Activated naive CD4-positive, alpha-beta T cell treated with anti-CD3 and anti-CD28 coated beads, Interleukin-2, amount 50 U/mL, for 72 hours (primary cell): ENCODE results near the gene COX19. TPM values are rescaled to one million over a fixed set of nuclear protein-coding genes. Genes with fewer than 3 reads are reported as not detected.
"Not testable (repeated sequence)": the region's sequence is repeated elsewhere in the genome, so short reads cannot be mapped to it uniquely, and the experiment has no call there.

Experiments
- ATAC-seq, 2 donors: fragments of 150-1000 bp; cut with Tn5 transposase; 2 replicates each; pipeline ENCODE4 v1.10.0; 2021; ENCODE audit warnings: mild to moderate bottlenecking in 2 of 2, moderate library complexity in 2 of 2
- DNase-seq, 2 donors: peaks; one replicate each; pipeline ENCODE4 v3.0.0; 2021 to 2022; ENCODE audit warnings: low spot score in 2 of 2
- H3K27ac Mint-ChIP-seq, 2 donors: one replicate each; pipeline ENCODE4 v1.8.0; 2022; ENCODE audit warnings: mild to moderate bottlenecking in 2 of 2, mixed read lengths in 2 of 2
- H3K36me3 Mint-ChIP-seq, 2 donors: one replicate each; pipeline ENCODE4 v1.8.0; 2022; ENCODE audit warnings: mixed read lengths in 2 of 2
- H3K9me3 Mint-ChIP-seq, 2 donors: one replicate each; pipeline ENCODE4 v1.8.0; 2022; ENCODE audit warnings: mixed read lengths in 2 of 2
- total RNA-seq, 2 donors: library from RNA; stranded (reverse); gene quantifications; one replicate each; pipeline ENCODE4 v1.2.3, GENCODE V29; 2022

Gene COX19
- total RNA-seq, 2 donors from 2014 or later, result 18.8 to 20.7 TPM

DNA sequence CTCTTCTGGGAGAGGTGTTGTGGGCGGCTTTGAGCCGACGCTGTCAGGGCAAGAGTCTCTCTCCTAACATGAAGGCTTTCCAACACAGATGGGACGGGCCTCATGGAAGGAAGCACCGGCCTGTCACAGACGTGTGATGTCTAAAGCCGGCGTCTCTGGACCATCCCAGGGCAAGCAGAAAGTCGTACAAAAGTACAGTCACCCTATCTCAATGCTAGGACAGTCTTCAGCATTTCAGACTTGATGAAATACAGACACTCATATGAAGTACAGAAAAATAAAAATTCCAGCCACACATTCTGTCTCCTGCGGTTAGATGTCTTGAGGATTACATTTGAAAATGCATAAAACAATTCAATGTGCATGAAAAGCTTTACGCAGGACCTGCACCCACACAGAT lies 38.2 kb upstream of the COX19 start:
- H3K36me3 Mint-ChIP-seq, result peaks cover 0 to 4% of the 10 kb centered on the region in 2 donors
- no peak for ATAC-seq
- peak overlapping the region in 1 of 2 donors; percentile 49 for H3K27ac Mint-ChIP-seq
- no peak for DNase-seq
- no peaks in the 10 kb centered on the region for H3K9me3 Mint-ChIP-seq

GRCh38 chr7:1012716-1013095 lies 37.4 kb upstream of the COX19 start:
- ATAC-seq (no peak), DNase-seq (no peak)
- Mint-ChIP-seq H3K36me3 (no peaks in the 10 kb centered on the region), H3K27ac (no peak overlapping the region), H3K9me3 (no peaks in the 10 kb centered on the region)

DNA sequence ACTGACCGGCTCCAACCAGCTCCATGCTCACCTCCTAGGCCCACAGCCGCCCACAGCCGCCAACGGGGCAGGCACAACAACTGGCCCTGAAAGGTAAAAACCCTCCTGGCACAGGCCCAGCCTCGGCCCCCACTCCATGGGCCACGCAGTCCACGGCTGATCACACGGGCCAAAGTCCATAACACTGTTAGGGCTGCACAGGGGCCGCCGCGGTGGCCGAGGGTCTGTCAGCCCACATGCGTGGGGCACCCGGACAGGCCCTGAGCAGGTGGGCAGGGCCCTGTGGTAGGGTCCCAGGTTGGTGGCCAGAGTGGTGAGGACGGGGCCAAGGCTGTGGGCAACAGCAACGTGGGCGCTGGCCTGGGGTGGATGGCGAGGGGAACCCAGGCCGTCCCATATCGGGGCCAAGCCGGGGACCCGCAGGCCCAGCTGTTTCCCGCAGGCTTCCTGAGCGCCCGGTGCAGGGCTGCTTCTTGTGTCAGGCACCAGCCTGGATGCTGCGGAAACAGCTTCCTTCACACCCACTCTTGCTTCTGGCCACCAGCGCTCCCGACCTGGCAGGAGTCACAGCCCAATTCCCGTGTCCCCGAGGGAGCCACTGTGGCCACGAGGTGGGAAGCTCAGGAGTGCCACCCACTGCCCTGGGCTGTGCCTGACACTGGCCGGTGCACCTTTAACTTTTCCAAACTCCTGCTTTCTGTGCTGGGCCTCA lies 36.8 kb upstream of the COX19 start:
- Mint-ChIP-seq H3K9me3 (no peaks in the 10 kb centered on the region), H3K27ac (no peak overlapping the region), H3K36me3 (no peaks in the 10 kb centered on the region)
- DNase-seq, result no peak
- ATAC-seq, result peak; percentile 13 to 17

DNA sequence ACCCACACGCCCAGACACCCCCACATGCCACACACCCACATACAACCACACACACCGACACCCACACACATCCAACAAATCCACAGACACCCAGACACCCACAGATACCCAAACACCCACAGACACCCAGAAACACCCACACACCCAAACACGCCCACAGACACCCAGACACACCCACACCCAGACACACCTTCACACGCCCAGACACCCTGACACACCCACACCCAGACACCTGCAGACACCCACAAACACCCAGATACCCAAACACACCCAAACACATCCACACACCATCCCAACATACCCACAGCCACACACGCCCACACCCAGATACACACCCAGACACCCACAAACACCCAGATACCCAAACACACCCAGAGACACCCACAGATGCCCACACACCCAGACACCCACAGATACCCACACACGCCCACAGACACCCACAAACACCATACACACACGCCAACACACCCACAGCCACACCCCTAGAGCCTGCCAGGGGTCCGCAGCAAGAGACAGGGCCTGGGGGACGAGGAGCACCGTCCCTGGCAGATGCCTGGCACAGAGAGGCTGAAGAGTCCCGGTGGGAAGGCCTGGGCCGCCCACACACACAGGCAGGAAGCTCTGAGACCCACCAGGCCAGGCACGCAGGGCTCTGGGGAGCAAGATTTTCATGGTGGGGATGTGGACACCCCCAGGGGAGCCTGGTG lies 36.1 kb upstream of the COX19 start:
- DNase-seq (no peak), ATAC-seq (peak; percentile 15 to 21)
- no peaks in the 10 kb centered on the region for H3K9me3 Mint-ChIP-seq
- no peaks in the 10 kb centered on the region for H3K36me3 Mint-ChIP-seq
- H3K27ac Mint-ChIP-seq, result peak overlapping the region in 1 of 2 donors; percentile 77

GRCh38 chr7:1010226-1010625 lies 34.9 kb upstream of the COX19 start:
- Mint-ChIP-seq H3K27ac (no peak overlapping the region), H3K36me3 (no peaks in the 10 kb centered on the region), H3K9me3 (no peaks in the 10 kb centered on the region)
- DNase-seq, result no peak
- no peak for ATAC-seq

- no peaks in the 10 kb centered on the region for H3K36me3 Mint-ChIP-seq
- ATAC-seq, result no peak
These were observed 34.4 kb upstream of the COX19 start for GRCh38 chr7:1009747-1010146.

GRCh38 chr7:1008733-1009363 lies 33.5 kb upstream of the COX19 start:
- Mint-ChIP-seq H3K27ac (no peak overlapping the region), H3K9me3 (no peaks in the 10 kb centered on the region), H3K36me3 (no peaks in the 10 kb centered on the region)
- ATAC-seq (no peak), DNase-seq (no peak)

More at GRCh38 chr7:1009747-1010146, 34.4 kb upstream of the COX19 start:
- Mint-ChIP-seq H3K9me3 (no peaks in the 10 kb centered on the region), H3K27ac (no peak overlapping the region)
- no peak for DNase-seq

- no peak for ATAC-seq
- Mint-ChIP-seq H3K36me3 (no peaks in the 10 kb centered on the region), H3K9me3 (no peaks in the 10 kb centered on the region), H3K27ac (no peak overlapping the region)
- no peak for DNase-seq
These were observed 32.6 kb upstream of the COX19 start for GRCh38 chr7:1007901-1008300.

- Mint-ChIP-seq H3K36me3 (no peaks in the 10 kb centered on the region), H3K9me3 (no peaks in the 10 kb centered on the region), H3K27ac (no peak overlapping the region)
- ATAC-seq, result no peak
- no peak for DNase-seq
These were observed 30.0 kb upstream of the COX19 start for GRCh38 chr7:1005303-1005702.

- DNase-seq (no peak), ATAC-seq (no peak)
- Mint-ChIP-seq H3K36me3 (no peaks in the 10 kb centered on the region), H3K27ac (no peak overlapping the region), H3K9me3 (no peaks in the 10 kb centered on the region)
These were observed 28.9 kb upstream of the COX19 start for GRCh38 chr7:1004018-1004852.

DNA sequence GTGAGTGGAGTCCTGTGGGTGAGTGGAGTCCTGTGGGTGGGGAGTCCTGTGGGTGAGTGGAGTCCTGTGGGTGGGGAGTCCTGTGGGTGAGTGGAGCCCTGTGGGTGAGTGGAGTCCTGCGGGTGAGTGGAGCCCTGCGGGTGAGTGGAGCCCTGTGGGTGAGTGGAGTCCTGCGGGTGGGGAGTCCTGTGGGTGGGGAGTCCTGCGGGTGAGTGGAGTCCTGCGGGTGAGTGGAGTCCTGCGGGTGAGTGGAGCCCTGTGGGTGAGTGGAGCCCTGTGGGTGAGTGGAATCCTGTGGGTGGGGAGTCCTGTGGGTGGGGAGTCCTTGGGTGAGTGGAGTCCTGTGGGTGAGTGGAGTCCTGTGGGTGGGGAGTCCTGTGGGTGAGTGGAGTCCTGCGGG lies 27.1 kb upstream of the COX19 start:
- not testable (repeated sequence) for H3K9me3 Mint-ChIP-seq, H3K27ac Mint-ChIP-seq, ATAC-seq, DNase-seq, H3K36me3 Mint-ChIP-seq

DNA sequence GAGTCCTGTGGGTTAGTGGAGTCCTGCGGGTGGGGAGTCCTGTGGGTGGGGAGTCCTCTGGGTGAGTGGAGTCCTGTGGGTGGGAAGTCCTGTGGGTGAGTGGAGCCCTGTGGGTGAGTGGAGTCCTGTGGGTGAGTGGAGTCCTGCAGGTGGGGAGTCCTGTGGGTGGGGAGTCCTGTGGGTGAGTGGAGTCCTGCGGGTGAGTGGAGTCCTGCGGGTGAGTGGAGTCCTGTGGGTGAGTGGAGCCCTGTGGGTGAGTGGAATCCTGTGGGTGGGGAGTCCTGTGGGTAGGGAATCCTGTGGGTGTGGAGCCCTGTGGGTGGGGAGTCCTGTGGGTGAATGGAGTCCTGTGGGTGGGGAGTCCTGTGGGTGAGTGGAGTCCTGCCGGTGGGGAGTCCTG lies 26.7 kb upstream of the COX19 start:
- not testable (repeated sequence) for ATAC-seq, H3K27ac Mint-ChIP-seq, H3K9me3 Mint-ChIP-seq, H3K36me3 Mint-ChIP-seq, DNase-seq

- DNase-seq, H3K9me3 Mint-ChIP-seq, H3K27ac Mint-ChIP-seq, H3K36me3 Mint-ChIP-seq: not testable (repeated sequence)
- peak in 1 of 2 donors; percentile 26 for ATAC-seq
These were observed 25.9 kb upstream of the COX19 start for GRCh38 chr7:1001069-1001770.

GRCh38 chr7:999941-1000935 lies 24.9 kb upstream of the COX19 start:
- Mint-ChIP-seq H3K27ac (no peak overlapping the region), H3K36me3 (no peaks in the 10 kb centered on the region), H3K9me3 (no peaks in the 10 kb centered on the region)
- ATAC-seq, result no peak
- DNase-seq, result no peak

GRCh38 chr7:999149-999879 lies 24.0 kb upstream of the COX19 start:
- no peak overlapping the region for H3K27ac Mint-ChIP-seq
- no peak for DNase-seq
- ATAC-seq, result no peak
- no peaks in the 10 kb centered on the region for H3K9me3 Mint-ChIP-seq
- no peaks in the 10 kb centered on the region for H3K36me3 Mint-ChIP-seq
